K562 (cell line): ENCODE data around the gene LPCAT1.

Experiments
- BHLHE40 ChIP-seq: IDR thresholded peaks from 2 replicates; pipeline ENCODE4 v1.6.1; 2011; ENCODE audit warnings: low read length, improper control_type of control experiment
- GATA2 ChIP-seq: sonication (generic); formaldehyde crosslinking; IDR thresholded peaks from 2 replicates; pipeline ENCODE4 v1.4.0; 2020; ENCODE audit warnings: mild to moderate bottlenecking, missing genetic modification reagents
- MAFF ChIP-seq: IDR thresholded peaks from 2 replicates; pipeline ENCODE4 v1.6.1; 2012; ENCODE audit warnings: low read length, improper control_type of control experiment
- SMAD3 ChIP-seq: fragments of 450-650 bp; formaldehyde crosslinking; conservative IDR thresholded peaks from 2 replicates; pipeline ENCODE4 v1.4.0; 2020; ENCODE audit warnings: mild to moderate bottlenecking
- SP1 ChIP-seq: sonication (generic); formaldehyde crosslinking; IDR thresholded peaks from 2 replicates; pipeline ENCODE4 v1.8.1; 2022; ENCODE audit warnings: mild to moderate bottlenecking, missing genetic modification reagents
- TAF1 ChIP-seq: IDR thresholded peaks from 2 replicates; pipeline ENCODE4 v1.6.1; 2011; ENCODE audit warnings: mild to moderate bottlenecking, low read length, moderate library complexity; ENCODE audit not compliant: insufficient read depth, control insufficient read depth, severe bottlenecking; ENCODE audit errors: extremely low read depth
- TRIM24 ChIP-seq, 2 experiments: fragments of 450-650 bp; IDR thresholded peaks; 2 replicates each; pipeline ENCODE4 v1.6.1; 2016
- ZNF232 ChIP-seq: sonication (generic); formaldehyde crosslinking; IDR thresholded peaks from 2 replicates; pipeline ENCODE4 v1.8.0; 2022; ENCODE audit warnings: mild to moderate bottlenecking, missing genetic modification reagents
- ZNF780A ChIP-seq: fragments of 250-450 bp; sonication (Bioruptor Pico); IDR thresholded peaks from 2 replicates; pipeline ENCODE4 v1.5.0; 2021; ENCODE audit warnings: mild to moderate bottlenecking
- TF ChIP-seq, protein P1 (sequence below): sonication (generic); formaldehyde crosslinking; IDR thresholded peaks from 2 replicates; pipeline ENCODE4 v1.8.0; 2023; ENCODE audit warnings: mild to moderate bottlenecking, missing genetic modification reagents

DNA sequence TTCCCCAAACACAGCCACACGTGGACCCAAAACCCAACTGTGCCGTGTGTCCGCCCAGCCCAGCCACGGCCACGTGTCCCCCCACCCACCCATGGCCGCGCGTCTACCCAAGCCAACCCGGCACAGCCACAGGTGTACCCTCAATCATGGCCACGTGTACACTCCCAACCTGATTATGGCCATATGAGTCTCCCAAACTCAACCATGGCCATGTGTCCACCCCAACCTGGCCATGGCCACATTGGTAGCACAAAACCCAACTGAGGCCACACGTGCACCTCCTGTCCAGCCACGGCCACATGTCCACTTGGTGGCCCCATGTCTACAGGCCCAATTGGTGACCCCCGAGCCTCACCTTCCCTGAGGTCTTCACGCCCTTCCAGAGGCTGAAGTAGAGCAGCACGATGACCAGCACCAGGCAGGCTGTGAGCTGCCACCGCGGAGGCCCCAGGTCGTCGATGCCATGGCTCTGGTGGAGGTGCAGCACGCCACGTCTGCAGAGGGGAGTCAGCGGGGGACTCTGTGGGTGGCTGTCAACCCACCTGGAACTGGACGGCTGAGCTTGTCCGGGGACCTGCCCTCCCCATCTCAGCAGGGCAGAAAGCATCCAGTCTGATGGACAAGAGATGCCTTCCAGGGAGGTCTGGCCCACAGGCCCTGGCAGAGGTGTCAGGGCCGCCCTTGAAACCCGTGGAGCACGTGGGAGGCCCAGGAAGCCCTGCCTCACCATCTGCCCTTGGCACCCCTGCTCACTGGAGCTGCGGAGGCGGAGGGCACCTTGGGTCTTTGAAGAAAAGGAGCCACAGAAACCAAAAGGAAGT is 102.0 kb downstream of the LPCAT1 start:
- TF ChIP-seq ZNF780A: no peak
- no peak for TF ChIP-seq SP1 (CRISPR knock-in tag)
- no peak for TF ChIP-seq GATA2
- TF ChIP-seq TAF1: no peak
- TF ChIP-seq, protein P1, sequence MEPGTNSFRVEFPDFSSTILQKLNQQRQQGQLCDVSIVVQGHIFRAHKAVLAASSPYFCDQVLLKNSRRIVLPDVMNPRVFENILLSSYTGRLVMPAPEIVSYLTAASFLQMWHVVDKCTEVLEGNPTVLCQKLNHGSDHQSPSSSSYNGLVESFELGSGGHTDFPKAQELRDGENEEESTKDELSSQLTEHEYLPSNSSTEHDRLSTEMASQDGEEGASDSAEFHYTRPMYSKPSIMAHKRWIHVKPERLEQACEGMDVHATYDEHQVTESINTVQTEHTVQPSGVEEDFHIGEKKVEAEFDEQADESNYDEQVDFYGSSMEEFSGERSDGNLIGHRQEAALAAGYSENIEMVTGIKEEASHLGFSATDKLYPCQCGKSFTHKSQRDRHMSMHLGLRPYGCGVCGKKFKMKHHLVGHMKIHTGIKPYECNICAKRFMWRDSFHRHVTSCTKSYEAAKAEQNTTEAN (CRISPR knock-in tag): no peak
- TF ChIP-seq ZNF232 (CRISPR knock-in tag): no peak
- TF ChIP-seq TRIM24 (IDR thresholded peaks at IDR 0.05): no peak
- no peak for TF ChIP-seq MAFF
- TF ChIP-seq BHLHE40: no peak
- TF ChIP-seq SMAD3 (CRISPR knock-in tag): no peak
